Amniotic stem cell (primary cell): ENCODE measurements around the gene RASSF10.

Experiments used
- DNase-seq: peaks from one replicate; lab custom pipeline; 2025; lab: John Stamatoyannopoulos, UW

RASSF10 gene

GRCh38 chr11:12994476-12994875, 14.6 kb upstream of the RASSF10 start:
- no peak for DNase-seq

- DNase-seq, result no peak
These were observed 13.9 kb upstream of the RASSF10 start for GRCh38 chr11:12995188-12995587.

- no peak for DNase-seq
These were observed 13.3 kb upstream of the RASSF10 start for GRCh38 chr11:12995823-12996222.

- DNase-seq, result no peak
These were observed 11.9 kb upstream of the RASSF10 start for GRCh38 chr11:12997168-12997567.

GRCh38 chr11:12998336-12998735, 10.8 kb upstream of the RASSF10 start:
- no peak for DNase-seq

- DNase-seq, result no peak
These were observed 9.5 kb upstream of the RASSF10 start for GRCh38 chr11:12999597-12999996.

GRCh38 chr11:13000116-13000515, 9.0 kb upstream of the RASSF10 start:
- DNase-seq, result no peak

- no peak for DNase-seq
These were observed 8.4 kb upstream of the RASSF10 start for GRCh38 chr11:13000721-13001120.

- no peak for DNase-seq
These were observed 5.2 kb upstream of the RASSF10 start for GRCh38 chr11:13003736-13004493.

- no peak for DNase-seq
These were observed 1.7 kb upstream of the RASSF10 start for GRCh38 chr11:13007182-13008060.

GRCh38 chr11:13008061-13008435, 1.1 kb upstream of the RASSF10 start:
- no peak for DNase-seq

- DNase-seq, result no peak
These were observed 382 bp downstream of the RASSF10 start for GRCh38 chr11:13009476-13009920.

- no peak for DNase-seq
These were observed 1.0 kb downstream of the RASSF10 start for GRCh38 chr11:13009921-13010748.

GRCh38 chr11:13010749-13011465, 1.8 kb downstream of the RASSF10 start:
- no peak for DNase-seq

- DNase-seq, result no peak
These were observed 2.4 kb downstream of the RASSF10 start for GRCh38 chr11:13011466-13012055.

- DNase-seq, result no peak
These were observed 3.0 kb downstream of the RASSF10 start for GRCh38 chr11:13012056-13012661.

- no peak for DNase-seq
These were observed 4.0 kb downstream of the RASSF10 start for GRCh38 chr11:13013054-13013488.

- no peak for DNase-seq
These were observed 6.6 kb downstream of the RASSF10 start for GRCh38 chr11:13015753-13016152.

GRCh38 chr11:13016415-13016814, 7.3 kb downstream of the RASSF10 start:
- DNase-seq, result no peak

- DNase-seq, result no peak
These were observed 10.2 kb downstream of the RASSF10 start for GRCh38 chr11:13019313-13019712.

- no peak for DNase-seq
These were observed 14.3 kb downstream of the RASSF10 start for GRCh38 chr11:13023423-13023822.
